GM19328 (cell line): Measurements from ENCODE around the gene PRR30.

ENCODE experiments used
- ATAC-seq: cut with Tn5 transposase; IDR thresholded peaks from one replicate; pipeline ENCODE4 v1.9.1; 2021; ENCODE audit warnings: mild to moderate bottlenecking, moderate library complexity; ENCODE audit not compliant: unreplicated experiment

Gene PRR30

GRCh38 chr2:27155069-27155520 is 15.9 kb upstream of the PRR30 start:
- no peak for ATAC-seq

- no peak for ATAC-seq
These were observed 15.3 kb upstream of the PRR30 start for GRCh38 chr2:27154488-27154887.

GRCh38 chr2:27152796-27153464 is 13.7 kb upstream of the PRR30 start:
- ATAC-seq, result no peak

DNA sequence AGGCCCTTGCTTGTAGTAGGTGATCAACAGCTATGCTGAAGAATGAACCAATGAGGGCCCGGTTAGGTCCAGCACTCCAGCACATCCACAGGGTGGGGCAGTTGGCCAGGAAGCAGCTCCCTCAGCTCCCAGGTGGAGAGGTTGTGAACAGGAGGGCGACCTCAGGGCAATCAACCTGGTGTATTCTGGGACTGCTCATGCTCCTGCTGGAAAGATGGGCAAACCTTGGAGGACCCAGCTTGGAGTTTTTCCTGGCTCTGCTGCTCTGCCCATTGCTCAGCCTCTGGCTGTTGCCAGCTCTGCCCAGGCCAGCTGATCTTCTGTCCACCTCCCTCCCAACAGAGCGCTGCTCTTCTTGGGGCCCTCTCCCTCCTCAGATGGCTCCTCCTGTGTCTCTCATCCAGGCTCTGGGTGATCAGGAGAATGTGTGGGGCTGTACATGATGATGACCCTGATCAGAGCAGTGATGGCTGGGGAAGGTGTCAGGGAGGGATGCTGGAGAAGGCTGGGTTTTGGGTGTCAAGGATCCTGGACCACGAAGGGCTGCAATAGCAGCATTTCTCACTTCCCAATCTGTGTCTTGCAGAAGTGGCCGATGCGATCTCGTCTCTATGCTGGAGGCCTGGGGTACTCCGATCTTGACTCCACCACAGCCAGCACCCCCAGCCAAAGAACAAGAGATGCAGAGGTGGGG is 13.0 kb upstream of the PRR30 start:
- ATAC-seq, result no peak

- no peak for ATAC-seq
These were observed 11.5 kb upstream of the PRR30 start for GRCh38 chr2:27150639-27151230.

GRCh38 chr2:27149570-27150405 is 10.6 kb upstream of the PRR30 start:
- no peak for ATAC-seq

DNA sequence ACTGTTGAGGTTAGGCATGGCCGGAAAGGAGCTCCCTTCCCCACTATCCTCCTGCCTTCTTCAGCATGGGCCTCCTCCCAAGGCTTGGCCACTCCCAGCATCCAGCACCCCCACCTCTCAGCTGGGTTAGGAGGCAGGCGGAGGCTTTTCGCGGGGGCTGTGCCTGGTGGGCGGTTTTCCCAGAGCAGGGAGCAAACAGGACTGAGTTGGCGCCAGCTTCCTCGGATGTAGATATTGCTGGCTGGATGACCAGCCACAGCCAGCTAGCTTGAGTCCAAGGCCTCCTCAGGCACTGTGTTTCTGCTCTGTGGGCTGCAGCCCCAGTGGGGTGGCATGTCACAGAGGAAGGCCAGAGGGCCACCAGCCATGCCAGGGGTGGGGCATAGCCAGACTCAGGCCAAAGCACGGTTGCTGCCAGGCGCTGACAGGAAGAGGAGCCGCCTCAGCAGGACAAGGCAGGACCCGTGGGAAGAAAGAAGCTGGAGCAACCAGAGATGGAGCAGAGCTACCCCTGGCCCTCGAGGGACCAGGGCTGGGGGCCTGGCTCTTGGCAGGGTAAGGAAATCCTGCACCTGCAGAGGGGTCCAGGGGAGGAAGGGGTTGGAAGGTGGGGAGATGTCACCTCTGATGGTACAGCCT is 9.7 kb upstream of the PRR30 start, which contains the start of gene TCF23:
Gene TCF23 (plus strand): TSS at position 204 of the 639 bp plus-strand sequence. CDS start 130 bp downstream, at position 334.
- no peak for ATAC-seq

DNA sequence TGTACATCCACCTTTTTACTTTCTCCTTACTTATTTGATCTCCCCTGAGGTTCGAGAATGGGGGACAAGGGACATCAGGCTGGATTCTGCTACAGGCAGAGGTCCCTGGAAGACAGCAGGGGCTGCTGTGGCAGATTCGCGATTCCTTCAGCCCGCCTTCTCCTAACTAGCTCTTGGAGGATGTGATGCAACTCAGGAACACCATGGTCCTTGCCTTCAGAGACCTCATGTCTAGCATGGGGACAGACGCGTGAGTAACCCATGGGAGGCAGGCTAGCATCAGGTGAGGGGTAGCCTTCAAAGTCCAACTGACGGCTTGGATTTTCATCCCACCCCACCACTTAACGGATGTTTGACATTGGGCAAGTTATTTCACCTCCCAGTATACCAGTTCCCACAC is 8.7 kb upstream of the PRR30 start:
- no peak for ATAC-seq

- ATAC-seq, result no peak
These were observed 6.5 kb upstream of the PRR30 start for GRCh38 chr2:27145682-27146081.

DNA sequence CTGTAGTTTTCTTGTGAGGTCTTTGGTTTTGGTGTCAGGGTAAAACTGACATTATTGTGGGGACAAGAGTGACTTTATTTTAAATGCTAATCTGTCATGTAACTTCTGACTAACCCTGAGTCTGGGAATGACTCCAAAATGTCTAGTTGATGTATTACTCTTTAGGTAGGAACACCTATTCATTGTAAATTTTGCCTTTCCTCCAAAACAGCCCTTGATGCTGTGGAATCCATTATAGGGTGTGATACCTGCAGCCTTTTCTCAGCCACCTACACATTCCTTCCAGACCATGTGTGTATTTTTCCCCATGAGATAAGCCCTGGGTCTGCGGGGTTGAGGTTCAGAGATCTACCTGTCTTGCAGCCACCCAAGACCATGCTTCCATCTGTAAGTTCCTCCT is 4.1 kb upstream of the PRR30 start:
- no peak for ATAC-seq

DNA sequence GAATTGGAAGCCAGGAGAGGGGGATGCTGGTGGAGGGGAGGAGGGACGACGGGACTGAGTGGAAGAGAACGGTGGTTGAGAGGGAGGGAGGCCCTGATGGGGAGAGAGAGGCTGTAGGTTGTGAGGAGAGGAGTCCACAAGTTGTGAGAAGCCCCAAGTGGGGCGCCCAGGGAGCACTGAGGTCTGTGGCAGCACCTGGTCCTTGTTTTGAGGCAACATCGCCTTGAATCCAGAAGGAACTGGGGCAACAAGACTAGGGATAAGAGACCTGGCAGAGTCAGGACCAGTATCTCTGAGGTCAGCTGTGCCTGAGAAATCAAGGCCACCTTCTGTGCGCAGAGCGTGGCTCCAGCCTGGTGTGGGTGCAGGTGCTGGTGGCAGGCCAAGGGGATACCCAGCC is 1.1 kb downstream of the PRR30 start:
- ATAC-seq, result no peak

GRCh38 chr2:27137322-27137935 is 1.8 kb downstream of the PRR30 start:
- ATAC-seq, result no peak

- ATAC-seq, result no peak
These were observed 2.5 kb downstream of the PRR30 start for GRCh38 chr2:27136751-27137150.

DNA sequence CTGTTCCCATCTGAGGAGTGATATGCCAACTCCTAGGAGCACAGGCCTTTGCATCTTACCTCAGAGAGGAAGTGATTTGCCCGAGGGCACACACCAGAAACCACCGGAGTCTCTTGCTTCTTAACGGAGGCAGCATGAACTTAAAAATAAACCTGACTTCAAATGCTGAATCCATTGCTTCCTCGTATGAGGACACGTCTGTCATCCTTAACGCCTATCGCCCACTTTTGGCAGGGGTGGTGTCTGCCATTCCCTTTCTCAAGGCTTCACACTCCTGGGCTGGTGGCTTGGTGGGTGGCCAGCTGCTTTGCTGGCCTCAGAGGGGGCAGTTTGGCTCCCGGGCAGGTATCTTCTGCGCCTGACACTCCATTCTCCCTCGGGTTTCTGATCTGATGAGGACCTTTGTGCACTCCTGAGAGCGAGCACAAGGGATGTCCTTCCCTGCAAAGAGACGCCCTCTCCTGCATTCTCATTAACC is 3.7 kb downstream of the PRR30 start:
- no peak for ATAC-seq

DNA sequence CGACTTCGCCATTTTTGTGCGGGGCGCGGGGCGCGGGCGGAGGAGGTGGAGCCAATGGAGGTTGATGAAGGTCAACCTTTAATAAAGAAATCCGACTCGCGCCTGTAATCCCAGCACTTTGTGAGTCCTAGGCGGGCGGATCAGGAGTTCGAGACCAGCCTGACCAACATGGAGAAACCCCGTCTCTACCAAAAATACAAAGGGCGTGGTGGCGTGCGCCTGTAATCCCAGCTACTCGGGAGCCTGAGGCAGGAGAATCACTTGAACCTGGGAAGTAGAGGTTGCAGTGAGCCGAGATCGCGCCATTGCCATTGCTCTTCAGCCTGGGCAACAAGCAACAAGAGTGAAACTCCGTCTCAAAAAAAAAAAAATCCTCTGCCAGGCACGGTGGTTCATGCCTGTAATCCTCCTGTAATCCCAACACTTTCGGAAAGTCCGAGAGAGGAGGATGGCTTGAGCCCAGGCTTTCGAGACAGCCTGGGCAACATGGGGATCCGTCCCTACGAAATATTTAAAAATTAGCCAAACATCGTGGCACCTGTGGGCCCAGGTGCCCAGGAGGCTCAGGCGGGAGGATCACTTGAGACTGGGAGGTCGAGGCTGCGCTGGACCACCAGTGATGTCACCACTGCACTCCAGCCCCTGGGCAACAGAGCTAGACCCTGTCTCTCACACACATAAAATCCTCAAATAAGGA is 4.3 kb downstream of the PRR30 start:
- ATAC-seq, result no peak

- ATAC-seq, result peak; percentile 87
These were observed 5.1 kb downstream of the PRR30 start, which contains the start of gene PREB for GRCh38 chr2:27133905-27134780. PREB (minus strand) TSS chr2:27134636; CDS start chr2:27134421, 215 bp downstream.

GRCh38 chr2:27133195-27133875 is 5.9 kb downstream of the PRR30 start:
- no peak for ATAC-seq

DNA sequence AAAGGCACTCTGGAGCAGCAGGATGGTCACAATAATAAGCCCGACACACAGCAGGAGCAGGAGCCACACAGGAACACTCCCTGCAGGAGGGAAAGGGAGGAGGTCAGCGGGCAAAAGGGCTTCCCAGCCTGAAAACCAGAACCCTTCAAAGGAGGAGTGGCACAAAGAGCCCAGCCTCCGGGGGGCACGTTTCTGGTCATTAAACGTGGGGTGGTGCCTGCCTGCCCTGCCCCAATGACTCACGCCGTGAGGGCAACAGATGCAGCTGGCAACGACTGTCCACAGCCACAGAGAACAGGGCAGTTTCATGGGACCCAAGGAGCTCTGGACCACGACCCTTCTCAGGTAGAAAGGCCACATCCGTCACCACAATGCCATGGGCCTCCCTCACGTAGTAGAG is 7.8 kb downstream of the PRR30 start:
- no peak for ATAC-seq
